Chondrocyte (in vitro differentiated cells): Measurements from ENCODE around the gene CCN5. TPM values are rescaled to one million over a fixed set of nuclear protein-coding genes. Genes with fewer than 3 reads are reported as not detected.

Source experiments
- DNase-seq: peaks from one replicate; pipeline ENCODE4 v3.0.0; 2021; ENCODE audit warnings: mixed read lengths, low spot score
- H3K27ac Mint-ChIP-seq: one replicate; pipeline ENCODE4 v1.8.0; 2021; ENCODE audit warnings: mild to moderate bottlenecking, moderate library complexity, mixed read lengths; ENCODE audit not compliant: unreplicated experiment
- H3K27me3 Mint-ChIP-seq: 2 replicates; pipeline ENCODE4 v1.8.0; 2021; ENCODE audit warnings: low read depth, mixed read lengths
- H3K36me3 Mint-ChIP-seq: 2 replicates; pipeline ENCODE4 v1.8.0; 2021; ENCODE audit warnings: low read depth, mixed read lengths
- H3K4me1 Mint-ChIP-seq: 2 replicates; pipeline ENCODE4 v1.8.0; 2021; ENCODE audit warnings: low read depth, mild to moderate bottlenecking, mixed read lengths
- H3K4me3 Mint-ChIP-seq: one replicate; pipeline ENCODE4 v1.8.0; 2021; ENCODE audit warnings: mild to moderate bottlenecking, moderate library complexity, mixed read lengths; ENCODE audit not compliant: unreplicated experiment
- H3K9me3 Mint-ChIP-seq: 2 replicates; pipeline ENCODE4 v1.8.0; 2021; ENCODE audit warnings: low read depth, mixed read lengths
- CTCF ChIP-seq: fragments of 200-600 bp; sonication (generic); IDR thresholded peaks from 2 replicates; pipeline ENCODE4 v1.5.0; 2021; ENCODE audit warnings: antibody characterized with exemption, mild to moderate bottlenecking, moderate library complexity
- total RNA-seq: library from RNA; stranded (reverse); gene quantifications from 3 replicates; pipeline ENCODE4 v1.2.1, GENCODE V29; 2021

CCN5 gene
- total RNA-seq, 1 donor from 2014 or later, result 1.7 TPM

DNA sequence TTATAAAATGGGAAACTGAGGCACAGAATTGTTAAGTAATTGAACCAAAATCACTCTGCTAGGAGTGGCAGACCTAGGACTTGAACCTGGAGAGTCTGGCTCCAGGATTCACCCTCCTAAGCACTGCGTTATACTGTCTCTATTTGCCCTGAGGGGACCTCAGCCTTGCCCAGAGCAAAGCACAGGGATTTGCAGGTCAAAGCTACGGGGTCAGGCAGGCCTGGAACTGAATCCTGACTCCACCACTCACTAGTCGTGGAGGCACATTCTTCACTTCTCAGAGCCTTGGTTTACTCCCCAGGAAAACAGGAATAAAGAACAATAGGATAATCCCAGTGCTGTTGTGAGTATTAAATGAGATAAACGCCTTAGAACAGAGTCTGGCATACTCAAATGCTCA, 49.9 kb downstream of the CCN5 start:
- H3K27me3 Mint-ChIP-seq, result peaks cover 31% of the 10 kb centered on the region
- no peak for DNase-seq
- no peak overlapping the region for H3K27ac Mint-ChIP-seq
- no peaks in the 10 kb centered on the region for H3K4me1 Mint-ChIP-seq
- no peaks in the 10 kb centered on the region for H3K9me3 Mint-ChIP-seq
- H3K36me3 Mint-ChIP-seq, result no peaks in the 10 kb centered on the region
- TF ChIP-seq CTCF, result no peak
- no peak overlapping the region for H3K4me3 Mint-ChIP-seq

- Mint-ChIP-seq H3K4me1 (no peaks in the 10 kb centered on the region), H3K27ac (no peak overlapping the region), H3K27me3 (peaks cover 33% of the 10 kb centered on the region), H3K9me3 (no peaks in the 10 kb centered on the region), H3K36me3 (no peaks in the 10 kb centered on the region), H3K4me3 (no peak overlapping the region)
- peak; percentile 15 for DNase-seq
- TF ChIP-seq CTCF, result no peak
These were observed 50.7 kb downstream of the CCN5 start for GRCh38 chr20:44765701-44766347.

- Mint-ChIP-seq H3K4me3 (no peak overlapping the region), H3K36me3 (no peaks in the 10 kb centered on the region), H3K27me3 (peaks cover 44% of the 10 kb centered on the region), H3K4me1 (no peaks in the 10 kb centered on the region), H3K9me3 (no peaks in the 10 kb centered on the region), H3K27ac (no peak overlapping the region)
- DNase-seq, result no peak
- TF ChIP-seq CTCF, result no peak
These were observed 53.1 kb downstream of the CCN5 start for GRCh38 chr20:44768256-44768655.

DNA sequence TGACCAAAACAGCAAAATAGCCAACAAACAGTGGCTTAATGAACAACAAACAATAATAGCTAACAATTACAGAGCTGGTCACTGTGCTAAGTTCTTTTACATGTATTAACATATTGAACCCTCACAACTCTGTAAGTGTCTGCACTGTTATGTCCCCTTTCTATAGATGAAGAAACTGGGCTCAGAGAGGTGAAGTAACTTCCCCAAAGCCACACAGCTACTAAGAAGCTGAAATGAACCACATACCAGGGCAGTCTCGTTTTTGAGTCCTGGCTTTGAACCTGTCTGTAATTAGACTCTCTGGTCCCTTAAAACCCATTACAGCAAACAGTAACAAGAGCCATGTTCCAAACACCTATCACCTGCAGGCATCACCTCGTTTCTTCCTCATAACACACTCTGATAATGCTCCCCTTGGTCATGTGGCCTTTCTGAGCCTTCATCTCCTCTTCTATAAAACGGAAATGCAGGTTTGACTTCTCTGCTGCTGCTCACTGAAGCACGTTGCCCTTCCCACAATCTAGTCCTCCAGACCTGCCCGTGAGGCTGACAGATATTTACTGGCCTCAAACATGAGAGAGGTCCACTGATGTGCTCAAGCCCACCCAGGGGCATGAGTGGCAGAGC, 53.8 kb downstream of the CCN5 start:
- H3K36me3 Mint-ChIP-seq, result no peaks in the 10 kb centered on the region
- no peaks in the 10 kb centered on the region for H3K9me3 Mint-ChIP-seq
- no peak overlapping the region for H3K4me3 Mint-ChIP-seq
- no peak for DNase-seq
- no peaks in the 10 kb centered on the region for H3K4me1 Mint-ChIP-seq
- no peak overlapping the region for H3K27ac Mint-ChIP-seq
- no peak for TF ChIP-seq CTCF
- H3K27me3 Mint-ChIP-seq, result peaks cover 42% of the 10 kb centered on the region

GRCh38 chr20:44769481-44769863, 54.3 kb downstream of the CCN5 start:
- Mint-ChIP-seq H3K36me3 (no peaks in the 10 kb centered on the region), H3K4me1 (no peaks in the 10 kb centered on the region), H3K9me3 (no peaks in the 10 kb centered on the region), H3K27me3 (peaks cover 37% of the 10 kb centered on the region), H3K27ac (no peak overlapping the region), H3K4me3 (no peak overlapping the region)
- no peak for TF ChIP-seq CTCF
- no peak for DNase-seq
